HEK293 (cell line): ENCODE results near the gene LRRC4C.
"Not testable (repeated sequence)": the region's sequence is repeated elsewhere in the genome, so short reads cannot be mapped to it uniquely, and the experiment has no call there.

Source experiments
- CTCF ChIA-PET: fragments of 350-600 bp; formaldehyde crosslinking; extraction: SDS; loops from one replicate; lab custom pipeline; 2021; ENCODE audit warnings: antibody characterized with exemption; lab: Yijun Ruan, JAX
- POLR2A ChIA-PET: fragments of 300-600 bp; formaldehyde crosslinking; extraction: SDS; loops from one replicate; lab custom pipeline; 2020; ENCODE audit warnings: antibody characterized with exemption, inconsistent platforms; lab: Yijun Ruan, JAX
- H3K27ac ChIP-seq: fragments of 200-500 bp; sonication (Bioruptor generic); 2 replicates; pipeline ENCODE4 v1.5.1; 2014; ENCODE audit warnings: low read depth, low read length, control low read depth, inconsistent platforms; ENCODE audit errors: extremely low read depth
- H3K36me3 ChIP-seq, 2 experiments: fragments of 200-500 bp in 1 of 2; sonication (Bioruptor generic) in 1 of 2; 1 replicate in 1 of 2; 2 replicates in 1 of 2; pipeline ENCODE4 v1.5.1; 2014 to 2017; ENCODE audit warnings: inconsistent platforms in 2 of 2, low read length in 2 of 2; ENCODE audit not compliant: control insufficient read depth in 2 of 2, insufficient read depth in 1 of 2
- H3K4me1 ChIP-seq: fragments of 200-500 bp; sonication (Bioruptor generic); 2 replicates; pipeline ENCODE4 v1.5.1; 2014; ENCODE audit warnings: mild to moderate bottlenecking, low read length, inconsistent platforms; ENCODE audit not compliant: control insufficient read depth, insufficient read depth
- H3K4me3 ChIP-seq: 2 replicates; pipeline ENCODE4 v1.5.1; 2011; ENCODE audit warnings: low read depth, mild to moderate bottlenecking, control low read depth, low read length, moderate library complexity
- H3K9me3 ChIP-seq: fragments of 200-500 bp; sonication (Bioruptor generic); 2 replicates; pipeline ENCODE4 v1.5.1; 2014; ENCODE audit warnings: low read depth, low read length, inconsistent platforms; ENCODE audit not compliant: control insufficient read depth, insufficient read depth
- BCL11A ChIP-seq: fragments of 450-650 bp; formaldehyde crosslinking; IDR thresholded peaks from 2 replicates; pipeline ENCODE4 v1.5.1; 2016; ENCODE audit warnings: low read depth, missing biosample characterization, missing genetic modification characterization
- GLI2 ChIP-seq: fragments of 450-650 bp; formaldehyde crosslinking; IDR thresholded peaks from 2 replicates; pipeline ENCODE4; 2017; ENCODE audit warnings: missing biosample characterization, missing genetic modification characterization, low read depth, borderline replicate concordance
- KLF16 ChIP-seq: fragments of 450-650 bp; formaldehyde crosslinking; IDR thresholded peaks from 2 replicates; pipeline ENCODE4 v1.5.1; 2017; ENCODE audit warnings: missing biosample characterization, missing genetic modification characterization
- OSR2 ChIP-seq: fragments of 450-650 bp; formaldehyde crosslinking; IDR thresholded peaks from 2 replicates; pipeline ENCODE4 v1.5.1; 2016; ENCODE audit warnings: missing biosample characterization, missing genetic modification characterization
- SP2 ChIP-seq: fragments of 450-650 bp; formaldehyde crosslinking; IDR thresholded peaks from 2 replicates; pipeline ENCODE4 v1.5.1; 2016; ENCODE audit warnings: missing biosample characterization, missing genetic modification characterization
- ZBTB1 ChIP-seq: fragments of 450-650 bp; formaldehyde crosslinking; IDR thresholded peaks from 2 replicates; pipeline ENCODE4 v1.5.1; 2016; ENCODE audit warnings: missing biosample characterization, missing genetic modification characterization
- ZBTB21 ChIP-seq: fragments of 450-650 bp; formaldehyde crosslinking; IDR thresholded peaks from 2 replicates; pipeline ENCODE4 v1.5.1; 2017; ENCODE audit warnings: missing biosample characterization, missing genetic modification characterization
- ZBTB8A ChIP-seq: fragments of 450-650 bp; formaldehyde crosslinking; IDR thresholded peaks from 2 replicates; pipeline ENCODE4 v1.5.1; 2016; ENCODE audit warnings: missing biosample characterization, missing genetic modification characterization
- ZEB2 ChIP-seq: fragments of 450-650 bp; formaldehyde crosslinking; IDR thresholded peaks from 2 replicates; pipeline ENCODE4 v1.5.1; 2016; ENCODE audit warnings: missing biosample characterization, missing genetic modification characterization
- ZFP3 ChIP-seq: fragments of 450-650 bp; formaldehyde crosslinking; IDR thresholded peaks from 2 replicates; pipeline ENCODE4 v1.5.1; 2016; ENCODE audit warnings: low read depth, missing biosample characterization, missing genetic modification characterization
- ZNF121 ChIP-seq: fragments of 450-650 bp; formaldehyde crosslinking; IDR thresholded peaks from 2 replicates; pipeline ENCODE4 v1.5.1; 2016; ENCODE audit warnings: missing biosample characterization, missing genetic modification characterization
- ZNF155 ChIP-seq: fragments of 450-650 bp; formaldehyde crosslinking; IDR thresholded peaks from 2 replicates; pipeline ENCODE4 v1.5.1; 2016; ENCODE audit warnings: missing biosample characterization, missing genetic modification characterization
- ZNF175 ChIP-seq: fragments of 450-650 bp; formaldehyde crosslinking; IDR thresholded peaks from 2 replicates; pipeline ENCODE4 v1.5.1; 2016; ENCODE audit warnings: missing biosample characterization, missing genetic modification characterization
- ZNF239 ChIP-seq: fragments of 450-650 bp; formaldehyde crosslinking; IDR thresholded peaks from 2 replicates; pipeline ENCODE4 v1.5.1; 2016; ENCODE audit warnings: missing biosample characterization, missing genetic modification characterization
- ZNF324 ChIP-seq: fragments of 450-650 bp; formaldehyde crosslinking; IDR thresholded peaks from 2 replicates; pipeline ENCODE4 v1.5.1; 2016; ENCODE audit warnings: missing biosample characterization, missing genetic modification characterization
- ZNF354C ChIP-seq: fragments of 450-650 bp; formaldehyde crosslinking; IDR thresholded peaks from 2 replicates; pipeline ENCODE4 v1.5.1; 2016; ENCODE audit warnings: missing biosample characterization, missing genetic modification characterization, low read depth, borderline replicate concordance
- ZNF404 ChIP-seq: fragments of 450-650 bp; formaldehyde crosslinking; IDR thresholded peaks from 2 replicates; pipeline ENCODE4 v1.5.1; 2017; ENCODE audit warnings: missing biosample characterization, missing genetic modification characterization
- ZNF433 ChIP-seq: fragments of 450-650 bp; formaldehyde crosslinking; IDR thresholded peaks from 2 replicates; pipeline ENCODE4 v1.5.1; 2016; ENCODE audit warnings: missing biosample characterization, missing genetic modification characterization, low read depth
- ZNF473 ChIP-seq: fragments of 450-650 bp; formaldehyde crosslinking; IDR thresholded peaks from 2 replicates; pipeline ENCODE4 v1.5.1; 2017; ENCODE audit warnings: missing biosample characterization, missing genetic modification characterization
- ZNF621 ChIP-seq: fragments of 450-650 bp; formaldehyde crosslinking; IDR thresholded peaks from 2 replicates; pipeline ENCODE4 v1.5.1; 2017; ENCODE audit warnings: missing biosample characterization, missing genetic modification characterization
- ZNF624 ChIP-seq: fragments of 450-650 bp; formaldehyde crosslinking; IDR thresholded peaks from 2 replicates; pipeline ENCODE4 v1.5.1; 2017; ENCODE audit warnings: missing biosample characterization, missing genetic modification characterization
- ZNF677 ChIP-seq: fragments of 450-650 bp; IDR thresholded peaks from 2 replicates; pipeline ENCODE4 v1.5.0; 2018; ENCODE audit warnings: missing biosample characterization, mild to moderate bottlenecking, missing genetic modification characterization, moderate library complexity
- ZNF792 ChIP-seq: fragments of 450-650 bp; formaldehyde crosslinking; IDR thresholded peaks from 2 replicates; pipeline ENCODE4 v1.5.1; 2016; ENCODE audit warnings: missing biosample characterization, missing genetic modification characterization
- ZSCAN30 ChIP-seq: fragments of 450-650 bp; IDR thresholded peaks from 2 replicates; pipeline ENCODE4 v1.5.1; 2018; ENCODE audit warnings: missing biosample characterization, mild to moderate bottlenecking, missing genetic modification characterization, moderate library complexity
- ZXDB ChIP-seq: fragments of 450-650 bp; formaldehyde crosslinking; IDR thresholded peaks from 2 replicates; pipeline ENCODE4 v1.5.1; 2016; ENCODE audit warnings: missing biosample characterization, missing genetic modification characterization
- TF ChIP-seq, protein P1 (sequence below): fragments of 450-650 bp; formaldehyde crosslinking; IDR thresholded peaks from 2 replicates; pipeline ENCODE4 v1.5.1; 2016; ENCODE audit warnings: missing biosample characterization, missing genetic modification characterization
- TF ChIP-seq, protein P2 (sequence below): fragments of 450-650 bp; formaldehyde crosslinking; IDR thresholded peaks from 2 replicates; pipeline ENCODE4 v1.5.1; 2017; ENCODE audit warnings: missing biosample characterization, missing genetic modification characterization
- TF ChIP-seq, protein P3 (sequence below): fragments of 450-650 bp; formaldehyde crosslinking; IDR thresholded peaks from 2 replicates; pipeline ENCODE4 v1.5.1; 2017; ENCODE audit warnings: missing biosample characterization, missing genetic modification characterization
- TF ChIP-seq, protein P4 (sequence below): IDR thresholded peaks from 2 replicates; pipeline ENCODE4 v1.6.1; 2011; ENCODE audit warnings: mild to moderate bottlenecking, low read depth, low read length, borderline replicate concordance
- TF ChIP-seq, protein P5 (sequence below): fragments of 450-650 bp; formaldehyde crosslinking; IDR thresholded peaks from 2 replicates; pipeline ENCODE4 v1.5.1; 2017; ENCODE audit warnings: missing biosample characterization, missing genetic modification characterization

LRRC4C gene

DNA sequence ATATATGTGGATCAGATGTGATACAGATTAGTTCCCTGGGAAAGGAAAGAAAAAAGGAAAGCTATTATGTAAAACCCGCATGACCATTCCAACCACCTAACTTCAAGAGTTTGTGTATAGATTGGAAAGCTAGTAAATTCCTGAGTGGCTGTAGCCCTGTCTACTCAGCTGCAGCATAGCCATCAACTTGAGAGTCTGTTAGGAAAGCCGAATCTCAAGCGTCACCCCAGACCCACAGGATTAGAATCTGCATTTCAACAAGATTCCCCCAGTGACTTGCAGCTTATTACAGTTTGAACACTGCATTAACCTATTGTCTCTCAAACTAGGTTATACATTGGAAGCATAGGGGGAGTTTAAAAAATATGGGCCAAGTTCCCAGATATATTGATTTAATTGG lies 921.7 kb downstream of the LRRC4C start:
- TF ChIP-seq ZNF621 (tag by site-specific recombination) (no peak), ZBTB1 (tag by site-specific recombination) (no peak), ZNF473 (tag by site-specific recombination) (no peak), ZNF239 (tag by site-specific recombination) (no peak), ZNF404 (tag by site-specific recombination) (no peak), ZNF677 (tag by site-specific recombination) (no peak), ZNF433 (tag by site-specific recombination) (no peak), ZBTB21 (no peak), ZNF155 (tag by site-specific recombination) (no peak), BCL11A (tag by site-specific recombination) (no peak), ZNF624 (tag by site-specific recombination) (no peak), ZNF175 (tag by site-specific recombination) (no peak), ZSCAN30 (no peak)
- TF ChIP-seq, protein P1, sequence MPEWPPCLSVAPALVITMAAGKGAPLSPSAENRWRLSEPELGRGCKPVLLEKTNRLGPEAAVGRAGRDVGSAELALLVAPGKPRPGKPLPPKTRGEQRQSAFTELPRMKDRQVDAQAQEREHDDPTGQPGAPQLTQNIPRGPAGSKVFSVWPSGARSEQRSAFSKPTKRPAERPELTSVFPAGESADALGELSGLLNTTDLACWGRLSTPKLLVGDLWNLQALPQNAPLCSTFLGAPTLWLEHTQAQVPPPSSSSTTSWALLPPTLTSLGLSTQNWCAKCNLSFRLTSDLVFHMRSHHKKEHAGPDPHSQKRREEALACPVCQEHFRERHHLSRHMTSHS, result no peak
- TF ChIP-seq, protein P2, sequence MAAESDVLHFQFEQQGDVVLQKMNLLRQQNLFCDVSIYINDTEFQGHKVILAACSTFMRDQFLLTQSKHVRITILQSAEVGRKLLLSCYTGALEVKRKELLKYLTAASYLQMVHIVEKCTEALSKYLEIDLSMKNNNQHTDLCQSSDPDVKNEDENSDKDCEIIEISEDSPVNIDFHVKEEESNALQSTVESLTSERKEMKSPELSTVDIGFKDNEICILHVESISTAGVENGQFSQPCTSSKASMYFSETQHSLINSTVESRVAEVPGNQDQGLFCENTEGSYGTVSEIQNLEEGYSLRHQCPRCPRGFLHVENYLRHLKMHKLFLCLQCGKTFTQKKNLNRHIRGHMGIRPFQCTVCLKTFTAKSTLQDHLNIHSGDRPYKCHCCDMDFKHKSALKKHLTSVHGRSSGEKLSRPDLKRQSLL (tag by site-specific recombination), result no peak
- TF ChIP-seq, protein P3, sequence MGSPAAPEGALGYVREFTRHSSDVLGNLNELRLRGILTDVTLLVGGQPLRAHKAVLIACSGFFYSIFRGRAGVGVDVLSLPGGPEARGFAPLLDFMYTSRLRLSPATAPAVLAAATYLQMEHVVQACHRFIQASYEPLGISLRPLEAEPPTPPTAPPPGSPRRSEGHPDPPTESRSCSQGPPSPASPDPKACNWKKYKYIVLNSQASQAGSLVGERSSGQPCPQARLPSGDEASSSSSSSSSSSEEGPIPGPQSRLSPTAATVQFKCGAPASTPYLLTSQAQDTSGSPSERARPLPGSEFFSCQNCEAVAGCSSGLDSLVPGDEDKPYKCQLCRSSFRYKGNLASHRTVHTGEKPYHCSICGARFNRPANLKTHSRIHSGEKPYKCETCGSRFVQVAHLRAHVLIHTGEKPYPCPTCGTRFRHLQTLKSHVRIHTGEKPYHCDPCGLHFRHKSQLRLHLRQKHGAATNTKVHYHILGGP (tag by site-specific recombination), result no peak
- TF ChIP-seq, protein P4, sequence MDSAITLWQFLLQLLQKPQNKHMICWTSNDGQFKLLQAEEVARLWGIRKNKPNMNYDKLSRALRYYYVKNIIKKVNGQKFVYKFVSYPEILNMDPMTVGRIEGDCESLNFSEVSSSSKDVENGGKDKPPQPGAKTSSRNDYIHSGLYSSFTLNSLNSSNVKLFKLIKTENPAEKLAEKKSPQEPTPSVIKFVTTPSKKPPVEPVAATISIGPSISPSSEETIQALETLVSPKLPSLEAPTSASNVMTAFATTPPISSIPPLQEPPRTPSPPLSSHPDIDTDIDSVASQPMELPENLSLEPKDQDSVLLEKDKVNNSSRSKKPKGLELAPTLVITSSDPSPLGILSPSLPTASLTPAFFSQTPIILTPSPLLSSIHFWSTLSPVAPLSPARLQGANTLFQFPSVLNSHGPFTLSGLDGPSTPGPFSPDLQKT, result no peak
- no peak overlapping the region for H3K4me3 ChIP-seq
- no peaks in the 10 kb centered on the region for H3K9me3 ChIP-seq
- ChIA-PET POLR2A (no interaction called here), CTCF (no interaction called here)
- no peaks in the 10 kb centered on the region for H3K4me1 ChIP-seq
- no peaks in the 10 kb centered on the region for H3K36me3 ChIP-seq
- no peak overlapping the region for H3K27ac ChIP-seq

DNA sequence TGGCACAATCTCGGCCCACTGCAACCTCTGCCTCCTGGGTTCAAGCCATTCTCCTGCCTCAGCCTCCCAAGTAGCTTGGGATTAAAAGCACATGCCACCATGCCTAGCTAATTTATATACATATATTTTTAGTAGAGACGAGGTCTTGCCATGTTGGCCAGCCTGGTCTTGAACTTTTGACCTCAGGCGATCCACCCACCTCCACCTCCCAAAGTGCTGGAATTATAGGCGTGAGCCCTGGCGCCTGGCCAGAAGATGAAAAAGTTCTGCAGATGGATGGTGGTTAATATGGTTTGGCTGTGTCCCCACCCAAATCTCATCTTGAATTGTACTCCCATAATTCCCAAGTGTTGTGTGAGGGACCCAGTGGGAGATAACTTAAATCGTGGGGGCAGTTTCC lies 937.4 kb downstream of the LRRC4C start:
- H3K4me1 ChIP-seq, H3K9me3 ChIP-seq, H3K36me3 ChIP-seq, CTCF ChIA-PET, H3K4me3 ChIP-seq, H3K27ac ChIP-seq, POLR2A ChIA-PET: not testable (repeated sequence)

DNA sequence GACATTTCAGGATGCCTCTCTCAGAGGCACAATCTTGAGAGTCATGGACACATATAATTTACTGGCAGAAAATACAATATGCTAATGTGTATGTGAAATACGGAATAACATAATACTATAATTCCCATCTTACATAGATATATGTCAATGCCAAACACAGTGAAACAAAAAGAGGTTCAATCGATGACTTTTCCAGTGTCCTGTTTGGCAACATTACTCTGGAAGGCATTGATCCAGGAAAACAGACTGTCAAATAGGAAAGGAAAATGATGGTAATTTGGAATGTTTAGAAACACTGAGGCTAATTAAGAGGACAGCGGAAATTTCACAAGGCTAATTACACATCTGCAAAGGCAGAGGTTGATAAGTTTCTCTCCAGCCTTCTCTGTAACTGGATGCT lies 942.3 kb downstream of the LRRC4C start:
- H3K4me3 ChIP-seq, result no peak overlapping the region
- ChIA-PET POLR2A (no interaction called here), CTCF (no interaction called here)
- no peaks in the 10 kb centered on the region for H3K4me1 ChIP-seq
- no peaks in the 10 kb centered on the region for H3K9me3 ChIP-seq
- H3K36me3 ChIP-seq, result no peaks in the 10 kb centered on the region
- no peak overlapping the region for H3K27ac ChIP-seq
- TF ChIP-seq ZFP3 (tag by site-specific recombination) (no peak), ZNF404 (tag by site-specific recombination) (no peak), ZXDB (no peak), ZBTB8A (no peak), OSR2 (tag by site-specific recombination) (no peak), ZNF324 (no peak), ZNF792 (tag by site-specific recombination) (no peak), ZNF121 (tag by site-specific recombination) (no peak), ZEB2 (no peak), GLI2 (no peak), SP2 (no peak), KLF16 (tag by site-specific recombination) (no peak), ZNF354C (tag by site-specific recombination) (no peak)
- TF ChIP-seq, protein P5, sequence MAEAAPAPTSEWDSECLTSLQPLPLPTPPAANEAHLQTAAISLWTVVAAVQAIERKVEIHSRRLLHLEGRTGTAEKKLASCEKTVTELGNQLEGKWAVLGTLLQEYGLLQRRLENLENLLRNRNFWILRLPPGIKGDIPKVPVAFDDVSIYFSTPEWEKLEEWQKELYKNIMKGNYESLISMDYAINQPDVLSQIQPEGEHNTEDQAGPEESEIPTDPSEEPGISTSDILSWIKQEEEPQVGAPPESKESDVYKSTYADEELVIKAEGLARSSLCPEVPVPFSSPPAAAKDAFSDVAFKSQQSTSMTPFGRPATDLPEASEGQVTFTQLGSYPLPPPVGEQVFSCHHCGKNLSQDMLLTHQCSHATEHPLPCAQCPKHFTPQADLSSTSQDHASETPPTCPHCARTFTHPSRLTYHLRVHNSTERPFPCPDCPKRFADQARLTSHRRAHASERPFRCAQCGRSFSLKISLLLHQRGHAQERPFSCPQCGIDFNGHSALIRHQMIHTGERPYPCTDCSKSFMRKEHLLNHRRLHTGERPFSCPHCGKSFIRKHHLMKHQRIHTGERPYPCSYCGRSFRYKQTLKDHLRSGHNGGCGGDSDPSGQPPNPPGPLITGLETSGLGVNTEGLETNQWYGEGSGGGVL (tag by site-specific recombination), result no peak
